HG02870 (cell line): ENCODE data around the gene JAK1.
"Not testable (repeated sequence)": the region's sequence is repeated elsewhere in the genome, so short reads cannot be mapped to it uniquely, and the experiment has no call there.

Experiments used
- ATAC-seq: cut with Tn5 transposase; IDR thresholded peaks from one replicate; pipeline ENCODE4 v1.9.1; 2021; ENCODE audit warnings: mild to moderate bottlenecking, moderate library complexity; ENCODE audit not compliant: unreplicated experiment

JAK1 gene

GRCh38 chr1:64923294-64923718 is 43.0 kb downstream of the JAK1 start:
- peak; percentile 69 for ATAC-seq

- ATAC-seq, result no peak
Observed at GRCh38 chr1:64922336-64922735, 44.0 kb downstream of the JAK1 start.

- no peak for ATAC-seq
Observed at GRCh38 chr1:64921771-64922170, 44.6 kb downstream of the JAK1 start.

- no peak for ATAC-seq
Observed at GRCh38 chr1:64920941-64921589, 45.3 kb downstream of the JAK1 start.

GRCh38 chr1:64919120-64919519 is 47.2 kb downstream of the JAK1 start:
- ATAC-seq, result not testable (repeated sequence)

- no peak for ATAC-seq
Observed at GRCh38 chr1:64917907-64918306, 48.4 kb downstream of the JAK1 start.

GRCh38 chr1:64917328-64917861 is 49.0 kb downstream of the JAK1 start:
- no peak for ATAC-seq

- no peak for ATAC-seq
Observed at GRCh38 chr1:64915381-64916274, 50.7 kb downstream of the JAK1 start.

- no peak for ATAC-seq
Observed at GRCh38 chr1:64913361-64914015, 52.9 kb downstream of the JAK1 start.

- no peak for ATAC-seq
Observed at GRCh38 chr1:64912191-64912590, 54.2 kb downstream of the JAK1 start.

GRCh38 chr1:64911326-64911725 is 55.0 kb downstream of the JAK1 start:
- ATAC-seq, result no peak

GRCh38 chr1:64909031-64909430 is 57.3 kb downstream of the JAK1 start:
- no peak for ATAC-seq

- ATAC-seq, result no peak
Observed at GRCh38 chr1:64908575-64908974, 57.8 kb downstream of the JAK1 start.

- no peak for ATAC-seq
Observed at GRCh38 chr1:64906447-64906846, 59.9 kb downstream of the JAK1 start.

GRCh38 chr1:64903593-64903992 is 62.8 kb downstream of the JAK1 start:
- no peak for ATAC-seq

GRCh38 chr1:64901663-64902062 is 64.7 kb downstream of the JAK1 start:
- no peak for ATAC-seq

GRCh38 chr1:64900916-64901315 is 65.4 kb downstream of the JAK1 start:
- ATAC-seq, result no peak

GRCh38 chr1:64898107-64898861 is 68.1 kb downstream of the JAK1 start:
- ATAC-seq, result peak; percentile 45

- no peak for ATAC-seq
Observed at GRCh38 chr1:64896551-64896950, 69.8 kb downstream of the JAK1 start.

- peak; percentile 85 for ATAC-seq
Observed at GRCh38 chr1:64895500-64895899, 70.8 kb downstream of the JAK1 start.
